GM21619 (cell line): Measurements from ENCODE around the gene ZNF610.
A peak's percentile ranks its signal among the peaks of the same experiment; 100 is the strongest.
"Not testable (repeated sequence)": the region's sequence is repeated elsewhere in the genome, so short reads cannot be mapped to it uniquely, and the experiment has no call there.

Source experiments
- ATAC-seq: cut with Tn5 transposase; IDR thresholded peaks from one replicate; pipeline ENCODE4 v1.9.1; 2021; ENCODE audit not compliant: unreplicated experiment

Gene ZNF610

DNA sequence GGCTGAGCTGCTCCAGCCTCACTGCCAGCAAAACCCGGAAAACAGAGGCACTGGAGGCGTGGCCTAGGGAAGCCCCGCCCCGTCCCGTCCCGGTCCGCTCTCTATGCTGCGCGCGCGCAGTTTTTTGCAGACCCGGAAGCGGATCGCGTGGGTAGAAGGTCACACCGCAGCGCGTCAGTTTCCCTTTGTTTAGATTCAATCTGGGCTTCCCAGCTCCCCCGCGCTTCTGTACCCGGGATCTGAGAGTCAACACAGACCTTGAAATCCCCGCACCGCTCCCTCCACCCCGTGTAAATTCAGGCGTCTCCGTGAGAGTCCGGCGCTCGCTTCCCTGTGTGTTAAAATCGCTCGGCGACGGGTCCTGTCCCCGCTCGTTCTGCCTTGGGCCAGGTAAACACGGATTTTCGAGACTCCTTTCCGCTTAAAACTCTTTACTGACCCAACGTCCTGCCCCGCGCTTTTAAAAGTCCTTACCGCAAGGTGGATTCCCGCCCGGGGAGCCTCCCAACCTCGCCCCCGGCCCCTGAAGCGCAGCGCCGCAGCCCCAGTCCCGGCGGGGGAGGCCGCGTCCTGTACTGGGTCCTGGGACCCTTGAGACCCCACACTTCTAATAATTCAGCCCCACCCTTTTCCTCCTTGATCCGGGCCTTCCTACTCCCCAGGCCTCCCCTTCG is at the start of gene ZNF610:
Gene ZNF610 (plus strand): TSS at position 127 of the 674 bp plus-strand sequence. CDS start 12,930 bp downstream, outside the sequence.
- peak; percentile 73 for ATAC-seq

DNA sequence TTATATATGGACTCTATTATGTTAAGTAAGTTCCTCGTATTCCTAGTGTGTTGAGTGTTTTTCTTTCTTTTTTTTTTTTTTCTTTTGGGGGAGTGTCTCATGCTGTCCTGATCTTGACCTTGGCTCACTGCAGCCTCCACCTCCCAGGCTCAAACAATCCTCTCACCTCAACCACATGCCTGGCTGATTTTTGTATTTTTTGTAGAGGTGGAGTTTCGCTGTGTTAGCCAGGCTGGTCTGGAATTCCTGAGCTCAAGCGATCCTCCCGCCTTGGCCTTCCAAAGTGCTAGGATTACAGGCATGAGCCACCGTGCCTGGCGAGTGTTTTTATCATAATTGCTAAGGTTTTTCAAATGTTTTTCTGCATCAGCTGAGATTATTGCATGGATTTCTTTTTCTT is 49.8 kb upstream of the ZNF610 start:
- no peak for ATAC-seq

DNA sequence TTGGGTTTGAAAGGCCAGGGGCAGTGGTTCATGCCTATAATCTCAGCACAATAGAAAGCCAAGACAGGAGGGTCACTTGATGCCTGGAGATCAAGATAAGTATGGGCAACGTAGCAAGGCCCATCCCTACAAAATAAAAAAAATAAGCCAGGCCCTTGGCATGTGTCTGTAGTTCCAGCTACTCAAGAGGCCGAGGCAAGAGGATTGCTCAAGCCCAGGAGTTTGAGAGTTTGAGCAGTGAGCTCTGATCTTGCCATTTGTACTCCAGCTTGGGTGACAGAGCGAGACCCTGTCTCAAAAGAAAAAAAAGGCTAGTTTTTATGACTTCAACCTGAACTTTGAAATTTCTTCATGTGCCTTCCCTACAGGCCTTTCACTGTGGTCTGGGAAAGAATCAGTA is 44.3 kb upstream of the ZNF610 start:
- no peak for ATAC-seq

DNA sequence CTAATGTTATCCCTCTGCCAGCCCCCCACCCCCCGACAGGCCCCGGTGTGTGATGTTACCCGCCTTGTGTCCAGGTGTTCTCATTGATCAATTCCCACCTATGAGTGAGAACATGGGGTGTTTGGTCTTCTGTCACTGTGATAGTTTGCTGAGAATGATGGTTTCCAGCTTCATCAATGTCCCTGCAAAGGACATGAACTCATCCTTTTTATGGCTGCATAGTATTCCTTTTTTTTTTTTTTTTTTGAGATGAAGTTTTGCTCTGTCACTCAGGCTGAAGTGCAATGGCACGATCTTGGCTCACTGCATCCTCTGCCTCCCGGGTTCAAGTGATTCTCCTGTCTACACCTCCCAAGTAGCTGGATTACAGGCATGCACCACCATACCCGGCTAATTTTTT is 43.1 kb upstream of the ZNF610 start:
- ATAC-seq = not testable (repeated sequence)

DNA sequence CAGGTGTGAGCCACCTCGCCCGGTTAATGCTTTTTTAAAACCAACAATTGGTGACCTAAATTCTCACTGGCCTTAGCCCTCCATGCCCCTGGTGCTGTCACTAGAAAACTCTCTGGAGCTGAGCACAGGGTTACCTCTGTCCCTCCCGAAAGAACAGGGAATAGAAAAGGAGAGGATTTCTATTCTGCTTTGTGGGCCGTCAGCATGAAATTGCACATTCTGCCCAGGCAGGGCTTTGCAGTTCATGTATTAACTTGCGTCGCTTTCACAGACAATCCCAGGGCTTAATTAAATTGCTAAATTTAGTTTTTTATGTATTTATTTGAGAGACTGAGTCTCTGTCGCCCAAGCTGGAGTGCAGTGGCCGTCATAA is 39.7 kb upstream of the ZNF610 start:
- ATAC-seq = peak; percentile 8

DNA sequence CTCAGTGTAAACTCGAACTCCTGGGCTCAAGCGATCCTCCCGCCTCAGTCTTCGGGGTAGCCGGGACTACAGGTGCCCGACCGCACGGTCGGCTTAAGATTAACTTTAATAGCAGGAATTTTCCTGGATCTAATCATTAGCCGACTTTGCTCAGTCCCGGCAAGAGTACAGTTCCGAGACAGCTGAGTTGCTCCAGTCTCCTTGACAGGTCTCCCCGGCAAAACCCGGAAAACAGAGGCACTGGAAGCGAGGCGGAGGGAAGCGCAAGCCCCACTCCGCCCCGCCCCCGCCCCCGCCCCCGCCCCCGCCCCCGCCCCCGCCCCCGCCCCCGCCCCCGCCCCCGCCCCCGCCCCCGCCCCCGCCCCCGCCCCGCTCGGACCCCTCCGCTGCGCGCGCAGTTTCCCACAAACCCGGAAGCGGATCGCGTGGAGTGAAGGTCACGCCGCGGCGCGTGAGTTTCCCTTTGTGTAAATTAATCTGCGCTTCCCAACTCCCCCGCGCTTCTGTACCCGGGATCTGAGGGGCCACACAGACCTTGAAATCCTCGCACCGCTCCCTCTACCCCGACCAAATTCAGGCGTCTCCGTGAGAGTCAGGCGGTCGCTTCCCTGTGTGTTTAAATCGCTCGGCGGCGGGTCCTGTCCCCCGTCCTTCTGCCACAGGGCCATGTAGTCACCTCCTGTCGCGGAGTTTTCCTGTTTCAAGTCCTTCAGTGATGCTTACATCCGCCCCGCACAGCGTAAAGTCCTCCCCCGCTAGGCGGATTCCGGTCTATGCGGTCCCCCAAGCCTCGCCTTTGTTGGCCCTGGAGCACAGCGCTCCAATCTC is 39.1 kb upstream of the ZNF610 start, which contains the start of gene ZNF480:
Gene ZNF480 (plus strand): TSS at position 397 of the 828 bp plus-strand sequence. CDS start 3,244 bp downstream, outside the sequence.
- peak; percentile 47 for ATAC-seq

DNA sequence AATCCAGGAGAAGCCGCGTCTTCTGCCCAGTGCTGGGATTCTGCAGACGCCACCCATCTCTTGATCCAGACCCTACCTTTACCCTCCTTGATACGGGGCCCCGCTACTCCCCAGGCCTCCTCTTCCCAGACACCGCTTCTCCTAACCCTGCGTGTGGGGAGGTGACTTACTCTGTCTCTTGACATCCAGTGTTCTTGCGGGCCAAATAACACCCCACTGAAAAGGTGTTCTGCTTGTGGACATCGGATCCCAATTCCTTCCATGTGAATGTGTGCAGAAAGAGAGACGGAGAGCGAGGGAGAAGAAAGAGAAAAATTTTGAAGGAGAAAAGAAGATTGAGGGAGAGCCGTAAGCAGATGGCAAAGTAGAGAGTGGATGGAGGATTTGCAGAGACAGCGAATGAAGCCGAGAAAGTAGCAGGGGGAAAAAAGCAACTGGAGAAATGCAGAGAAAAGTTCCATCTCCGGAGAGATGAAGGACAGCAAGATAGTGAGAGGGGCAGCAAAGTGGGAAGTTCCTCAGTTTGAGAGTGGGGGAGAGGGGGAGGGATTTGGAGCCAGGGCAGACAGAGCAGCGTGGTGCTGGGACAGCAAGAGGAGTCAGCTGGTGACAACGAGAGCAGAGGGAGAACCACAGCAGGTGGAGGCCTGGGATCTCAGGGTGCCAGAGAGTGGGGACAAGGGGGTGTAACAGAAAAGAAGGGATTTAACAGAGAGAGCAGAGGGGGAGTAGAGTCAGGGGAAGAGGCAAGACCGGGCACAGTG is 38.3 kb upstream of the ZNF610 start:
- ATAC-seq = no peak

DNA sequence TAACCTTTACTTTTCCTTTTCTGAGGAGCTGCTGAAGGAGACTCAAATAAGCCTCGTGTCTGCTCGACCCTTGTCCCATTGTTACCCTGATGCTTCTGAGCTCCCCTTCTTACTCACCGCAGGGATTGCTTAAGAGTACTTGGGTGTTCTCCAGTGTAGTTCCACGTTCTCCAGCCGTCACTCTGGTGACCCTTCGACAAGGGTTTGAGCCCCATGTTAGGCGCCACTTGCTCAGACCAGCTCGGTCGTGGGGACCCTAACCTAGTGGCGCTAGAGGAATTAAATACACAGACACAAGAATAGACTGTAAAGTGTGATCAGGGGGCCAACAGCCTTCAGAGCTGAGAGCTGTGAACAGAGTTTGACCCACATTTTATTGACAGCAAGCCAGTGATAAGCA is 28.8 kb upstream of the ZNF610 start:
- ATAC-seq = no peak

DNA sequence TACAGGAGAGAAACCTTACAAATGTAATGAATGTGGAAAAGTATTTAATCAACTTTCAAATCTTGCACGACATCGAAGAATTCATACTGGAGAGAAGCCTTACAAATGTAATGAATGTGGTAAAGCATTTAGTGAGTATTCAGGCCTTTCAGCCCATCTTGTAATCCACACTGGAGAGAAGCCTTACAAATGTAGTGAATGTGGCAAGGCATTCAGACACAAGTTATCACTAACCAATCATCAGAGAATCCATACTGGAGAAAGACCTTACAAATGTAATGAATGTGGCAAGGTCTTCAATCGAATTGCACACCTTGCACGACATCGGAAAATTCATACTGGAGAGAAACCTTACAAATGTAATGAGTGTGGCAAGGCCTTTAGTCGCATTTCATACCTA is 13.6 kb upstream of the ZNF610 start:
- no peak for ATAC-seq

DNA sequence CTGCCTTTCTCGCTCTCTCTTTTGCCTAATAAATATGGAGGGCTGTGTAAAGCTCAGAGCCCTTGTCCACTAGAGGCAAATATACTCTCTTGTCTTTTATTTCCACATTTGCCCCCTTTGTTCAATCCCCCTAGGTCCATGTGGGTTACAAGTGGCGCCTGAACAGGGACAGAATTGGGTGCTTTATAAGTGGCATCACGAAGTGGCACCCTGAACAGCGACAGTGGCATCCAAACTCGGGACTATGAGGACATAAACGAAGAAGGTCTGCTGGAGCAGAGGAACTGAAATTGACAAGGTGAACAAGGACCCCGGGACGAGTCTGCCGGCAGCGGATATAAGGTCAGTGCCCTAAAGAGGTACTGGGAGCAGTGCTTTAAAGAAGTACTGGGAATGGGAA is 4.3 kb upstream of the ZNF610 start:
- ATAC-seq = no peak

DNA sequence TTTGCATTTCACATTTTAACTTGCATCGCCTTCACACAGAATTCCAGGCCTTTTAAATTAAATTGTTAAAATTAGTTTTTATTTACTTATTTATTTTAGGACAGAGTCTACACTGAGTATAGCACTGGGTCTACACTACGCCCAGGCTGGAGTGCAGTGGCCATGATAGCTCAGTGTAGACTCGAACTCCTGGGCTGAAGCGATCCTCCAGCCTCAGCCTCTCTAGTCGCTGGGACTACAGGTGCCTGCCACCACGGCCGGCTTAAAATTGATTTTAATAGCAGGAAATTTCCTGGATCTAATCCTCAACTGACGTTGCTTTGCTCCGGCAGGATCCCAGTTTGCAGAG is 301 bp upstream of the ZNF610 start:
- peak; percentile 33 for ATAC-seq

DNA sequence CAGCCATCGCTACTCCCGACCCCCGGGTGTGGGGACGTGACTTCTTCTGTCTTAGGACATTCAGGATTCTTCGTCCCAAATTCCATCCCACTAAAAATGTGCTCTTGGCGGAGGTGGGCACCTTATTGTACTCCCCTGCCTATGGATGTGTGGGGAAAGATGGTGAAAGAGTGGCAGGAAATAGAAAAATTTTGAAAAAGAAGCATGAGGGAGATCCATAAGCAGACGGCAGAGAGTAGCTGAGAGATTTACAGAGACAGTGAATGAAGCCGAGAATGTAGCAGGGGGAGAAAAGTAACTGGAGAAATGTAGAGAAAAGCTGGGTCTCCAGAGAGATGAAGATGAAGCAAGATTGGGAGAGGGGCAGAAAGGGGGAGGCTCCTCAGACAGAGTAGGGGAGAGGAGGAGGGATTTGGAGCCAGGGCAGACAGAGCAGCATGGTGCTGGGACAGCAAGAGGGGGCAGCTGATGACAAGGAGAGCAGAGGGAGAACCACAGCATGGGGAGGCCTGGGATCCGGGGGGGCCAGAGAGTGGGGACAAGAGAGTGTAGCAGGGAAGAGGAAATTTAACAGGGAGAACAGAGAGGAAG is 843 bp downstream of the ZNF610 start:
- no peak for ATAC-seq

DNA sequence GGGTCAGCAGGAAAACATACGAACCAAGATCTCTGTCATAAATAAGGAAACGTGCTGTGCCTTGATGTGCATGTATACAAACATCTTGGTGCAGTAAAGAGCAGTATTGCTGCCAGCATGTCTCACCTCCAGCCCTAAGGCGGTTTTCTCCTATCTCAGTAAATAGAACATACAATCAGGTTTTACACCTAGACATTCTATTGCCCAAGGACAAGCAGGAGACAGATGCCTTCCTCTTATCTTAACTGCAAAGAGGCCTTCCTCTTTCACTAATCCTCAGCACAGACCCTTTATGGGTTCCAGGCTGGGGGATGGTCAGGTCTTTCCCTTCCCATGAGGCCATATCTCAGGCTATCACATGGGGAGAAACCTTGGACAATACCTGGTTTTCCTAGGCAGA is 3.0 kb downstream of the ZNF610 start:
- ATAC-seq = not testable (repeated sequence)

DNA sequence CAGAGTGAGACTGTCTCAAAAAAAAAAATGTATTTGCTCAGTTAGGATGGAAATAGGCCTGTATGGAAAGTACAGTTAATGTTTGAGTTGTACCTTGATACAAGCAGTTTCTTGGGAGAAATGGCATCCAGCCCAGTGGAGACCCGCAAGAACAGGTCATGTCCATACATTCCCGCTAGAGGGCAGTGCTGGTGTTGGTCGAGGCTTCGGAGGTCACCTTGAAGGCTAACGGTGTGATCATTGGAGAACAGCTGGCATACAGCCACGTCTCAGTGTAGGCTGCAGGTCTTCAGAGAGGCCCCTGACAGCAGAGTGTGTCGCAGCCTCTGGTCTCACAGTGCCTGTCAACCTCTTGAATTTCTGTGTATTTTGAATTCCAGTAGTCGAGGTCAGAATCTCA is 7.5 kb downstream of the ZNF610 start:
- ATAC-seq = no peak

DNA sequence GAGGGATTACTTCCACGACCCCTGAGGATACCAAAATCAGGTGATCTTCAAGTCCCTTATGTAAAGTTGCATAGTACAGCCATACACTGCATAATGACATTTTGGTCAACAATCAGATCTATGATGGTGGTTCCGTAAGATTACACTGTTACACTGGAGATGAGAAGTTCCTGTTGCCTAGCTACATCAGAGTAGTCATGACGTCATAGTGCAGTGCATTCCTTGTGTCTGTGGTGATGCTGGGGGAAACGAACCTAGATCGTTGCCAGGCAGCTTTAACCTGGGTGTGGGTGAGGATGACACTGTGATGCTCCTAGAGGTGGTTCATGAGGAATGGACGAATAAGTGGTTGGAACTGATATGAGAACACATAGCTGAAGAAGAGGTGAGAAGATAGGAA is 9.1 kb downstream of the ZNF610 start:
- no peak for ATAC-seq

DNA sequence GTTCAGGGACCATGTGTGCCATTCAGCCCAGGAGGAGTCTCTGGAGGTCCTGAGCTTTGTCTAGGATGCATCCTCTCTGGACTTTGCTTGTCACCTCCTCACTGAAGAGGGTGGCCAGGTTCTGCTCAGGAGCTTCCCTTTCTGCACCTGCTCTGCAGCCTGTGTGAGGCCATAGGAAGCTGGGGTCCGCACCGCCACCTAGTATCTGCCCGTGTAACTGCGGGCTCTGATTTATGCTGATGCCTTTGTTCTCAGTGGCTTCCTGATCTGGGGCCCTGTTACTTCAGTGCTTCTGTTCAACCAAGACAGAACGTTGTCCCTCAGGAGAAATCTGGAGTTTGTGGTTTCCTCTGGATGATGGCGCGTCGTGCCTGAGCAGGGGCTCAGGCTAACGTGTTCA is 15.5 kb downstream of the ZNF610 start:
- ATAC-seq = no peak

DNA sequence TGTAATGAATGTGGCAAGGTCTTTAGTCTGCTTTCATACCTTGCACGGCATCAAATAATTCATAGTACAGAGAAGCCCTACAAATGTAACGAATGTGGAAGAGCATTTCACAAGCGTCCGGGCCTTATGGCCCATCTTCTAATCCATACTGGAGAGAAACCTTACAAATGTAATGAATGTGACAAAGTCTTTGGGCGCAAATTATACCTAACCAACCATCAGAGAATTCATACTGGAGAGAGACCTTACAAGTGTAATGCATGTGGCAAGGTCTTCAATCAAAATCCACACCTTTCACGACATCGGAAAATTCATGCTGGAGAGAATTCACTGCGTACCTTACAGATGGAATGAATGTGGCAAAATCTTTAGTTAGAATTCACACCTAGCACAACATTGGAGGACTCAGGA is 30.4 kb downstream of the ZNF610 start:
- ATAC-seq = no peak

DNA sequence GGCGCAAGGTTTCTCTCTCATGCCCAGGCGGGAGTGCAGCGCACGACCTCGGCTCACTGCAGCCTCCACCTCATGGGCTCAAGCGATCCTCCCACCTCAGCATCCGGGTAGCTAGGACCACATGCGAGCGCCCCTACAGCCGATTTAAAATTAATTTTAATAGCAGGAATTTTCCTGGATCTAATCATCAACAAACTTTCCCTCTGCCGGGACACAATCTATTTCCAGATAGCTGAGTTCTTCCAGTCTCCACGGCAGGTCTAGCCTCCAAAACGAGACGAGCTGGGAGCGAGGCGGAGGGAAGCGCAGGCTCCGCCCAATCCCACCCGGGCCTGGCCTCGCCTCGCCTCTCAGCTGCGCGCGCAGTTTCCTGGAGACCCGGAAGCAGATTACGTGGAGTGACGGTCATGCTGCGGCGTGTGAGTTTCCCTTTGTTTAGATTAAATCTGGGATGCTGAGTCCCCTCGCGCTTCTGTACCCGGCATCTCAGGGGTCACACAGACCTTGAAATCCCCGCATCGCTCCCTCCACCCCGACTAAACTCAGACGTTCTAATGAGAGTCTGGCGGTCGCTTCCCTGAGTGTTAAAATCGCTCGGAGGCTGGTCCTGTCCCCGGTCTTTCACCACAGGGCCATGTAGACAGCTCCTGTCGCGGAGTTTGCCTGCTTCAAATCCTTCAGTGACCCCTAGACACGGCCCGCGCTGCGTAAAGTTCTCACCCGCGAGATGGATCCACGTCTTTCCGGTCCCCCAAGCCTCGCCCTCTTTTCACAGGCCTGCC is 33.7 kb downstream of the ZNF610 start, which contains the start of gene ZNF880:
Gene ZNF880 (plus strand): TSS at position 365 of the 782 bp plus-strand sequence. CDS start 43 bp downstream, at position 408.
- peak; percentile 89 for ATAC-seq

DNA sequence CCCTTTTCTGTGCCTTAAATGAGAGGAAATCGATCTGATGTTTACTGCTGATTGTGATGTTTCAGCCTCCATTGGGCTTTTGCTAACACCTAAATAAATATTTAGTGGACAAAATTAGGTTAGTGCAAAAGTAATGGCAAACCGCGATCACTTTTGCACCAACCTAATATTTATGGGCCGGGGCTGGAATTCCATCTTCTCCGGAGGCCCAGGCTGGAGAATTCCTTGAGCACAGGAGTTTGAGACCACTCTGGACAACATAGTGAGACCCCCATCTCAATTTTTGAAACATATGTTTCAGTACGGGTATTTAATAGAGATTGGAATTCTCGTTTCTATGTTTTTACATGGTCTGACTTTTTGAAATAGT is 34.3 kb downstream of the ZNF610 start:
- no peak for ATAC-seq

DNA sequence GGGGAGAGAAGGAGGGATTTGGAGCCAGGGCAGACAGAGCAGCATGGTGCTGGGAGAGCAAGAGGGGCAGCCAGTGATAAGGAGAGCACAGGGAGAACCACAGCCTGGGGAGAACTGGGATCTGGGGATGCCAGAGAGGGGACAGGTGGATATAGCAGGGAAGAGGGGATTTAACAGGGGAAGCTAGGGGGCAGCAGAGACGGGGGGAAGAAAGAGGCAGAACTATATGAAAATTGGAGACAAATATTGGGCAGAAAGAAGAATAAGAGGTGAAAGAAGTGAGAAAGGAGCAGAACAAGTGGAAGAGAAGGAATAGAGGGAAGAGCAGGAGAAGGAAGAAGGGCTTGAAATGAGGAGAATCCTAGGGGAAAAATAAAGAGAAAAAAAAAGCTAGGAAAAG is 55.1 kb downstream of the ZNF610 start:
- no peak for ATAC-seq
